A673 (cell line): ENCODE results near the gene RBFOX1. TPM values are rescaled to one million over a fixed set of nuclear protein-coding genes. Genes with fewer than 3 reads are reported as not detected.

Source experiments
- BruUV-seq: library from RNA; stranded (reverse); fragments of 400-500 nt; replicated peaks from 2 replicates; lab custom pipeline; 2021; lab: Mats Ljungman, UMichigan
- CTCF ChIA-PET: fragments of 300-600 bp; sonication (Branson Sonifier 250); formaldehyde crosslinking; loops from one replicate; lab custom pipeline; 2022; ENCODE audit warnings: antibody characterized with exemption; lab: Charles Lee
- POLR2A ChIA-PET: fragments of 300-600 bp; sonication (Branson Sonifier 250); formaldehyde crosslinking; loops from one replicate; lab custom pipeline; 2022; ENCODE audit warnings: antibody characterized with exemption; ENCODE audit not compliant: low non-redundant PET; lab: Charles Lee
- DNase-seq: peaks from one replicate; pipeline ENCODE4 v3.0.0-alpha.2; 2015; ENCODE audit warnings: low spot score
- H3K27ac ChIP-seq: fragments of 200-600 bp; sonication (generic); 2 replicates; pipeline ENCODE4 v1.5.1; 2016; ENCODE audit warnings: mixed run types, low read depth, mild to moderate bottlenecking, mixed read lengths, antibody characterized with exemption, low read length; ENCODE audit not compliant: poor library complexity, severe bottlenecking
- H3K27me3 ChIP-seq: fragments of 200-600 bp; sonication (generic); replicated peaks from 2 replicates; pipeline ENCODE4 v1.6.1; 2017; ENCODE audit warnings: mixed run types, low read depth, mild to moderate bottlenecking, mixed read lengths, antibody characterized with exemption, low read length; ENCODE audit not compliant: insufficient read depth, poor library complexity
- H3K36me3 ChIP-seq: fragments of 200-600 bp; sonication (generic); 2 replicates; pipeline ENCODE4 v1.6.1; 2016; ENCODE audit warnings: mixed run types, mild to moderate bottlenecking, mixed read lengths, antibody characterized with exemption, low read length; ENCODE audit not compliant: insufficient read depth, poor library complexity, severe bottlenecking
- H3K4me1 ChIP-seq: fragments of 200-600 bp; sonication (generic); 2 replicates; pipeline ENCODE4 v1.6.1; 2017; ENCODE audit warnings: mixed run types, mild to moderate bottlenecking, mixed read lengths, antibody characterized with exemption, low read length; ENCODE audit not compliant: insufficient read depth, poor library complexity, severe bottlenecking
- H3K4me3 ChIP-seq: fragments of 200-600 bp; sonication (generic); 2 replicates; pipeline ENCODE4 v1.5.1; 2016; ENCODE audit warnings: low read depth, mixed run types, mild to moderate bottlenecking, mixed read lengths, low read length; ENCODE audit not compliant: poor library complexity, severe bottlenecking
- H3K9me3 ChIP-seq: fragments of 200-600 bp; sonication (generic); 2 replicates; pipeline ENCODE4 v1.6.1; 2016; ENCODE audit warnings: mixed run types, low read depth, mild to moderate bottlenecking, mixed read lengths, antibody characterized with exemption, low read length; ENCODE audit not compliant: poor library complexity, severe bottlenecking
- CTCF ChIP-seq: fragments of 300-800, 200-600 bp; sonication (generic); conservative IDR thresholded peaks from 2 replicates; pipeline ENCODE4 v1.5.1; 2017; ENCODE audit warnings: low read depth, mild to moderate bottlenecking, antibody characterized with exemption, low read length, moderate library complexity, mixed read lengths
- EZH2 ChIP-seq: fragments of 200-600 bp; sonication (generic); IDR thresholded peaks from 2 replicates; pipeline ENCODE4 v1.6.1; 2017; ENCODE audit warnings: borderline replicate concordance, low read depth, mild to moderate bottlenecking, mixed read lengths, antibody characterized with exemption, low read length; ENCODE audit not compliant: poor library complexity, severe bottlenecking
- intact Hi-C: fragments of 100-400 bp; cut with micrococcal nuclease; formaldehyde crosslinking; loops from one replicate; pipeline ENCODE4 v1.10.0; 2022; ENCODE audit not compliant: unreplicated experiment
- total RNA-seq: library from RNA; stranded (reverse); gene quantifications from 2 replicates; pipeline ENCODE4 v1.2.3, GENCODE V29; 2021

RBFOX1 gene
- total RNA-seq, 1 experiment from 2014 or later, result 1.8 TPM

- ChIA-PET POLR2A (no interaction called here), CTCF (no interaction called here)
- H3K4me1 ChIP-seq, result no peaks in the 10 kb centered on the region
- H3K27ac ChIP-seq, result no peak overlapping the region
- no peak overlapping the region for H3K4me3 ChIP-seq
- H3K9me3 ChIP-seq, result no peaks in the 10 kb centered on the region
- DNase-seq, result no peak
- H3K27me3 ChIP-seq, result no peaks in the 10 kb centered on the region
- intact Hi-C loops, result no loop called here
- TF ChIP-seq EZH2 (no peak), CTCF (no peak)
- no peaks in the 10 kb centered on the region for H3K36me3 ChIP-seq
- BruUV-seq, result no TSS peak
Measured at GRCh38 chr16:7373776-7374175, 41.1 kb downstream of the RBFOX1 start.

GRCh38 chr16:7374614-7375174 is 42.0 kb downstream of the RBFOX1 start:
- intact Hi-C loops, result no loop called here
- ChIA-PET CTCF (no interaction called here), POLR2A (no interaction called here)
- no peak for DNase-seq
- H3K27ac ChIP-seq, result no peak overlapping the region
- no TSS peak for BruUV-seq
- H3K9me3 ChIP-seq, result no peaks in the 10 kb centered on the region
- H3K4me1 ChIP-seq, result no peaks in the 10 kb centered on the region
- no peak for TF ChIP-seq CTCF
- no peak for TF ChIP-seq EZH2
- no peak overlapping the region for H3K4me3 ChIP-seq
- no peaks in the 10 kb centered on the region for H3K27me3 ChIP-seq
- no peaks in the 10 kb centered on the region for H3K36me3 ChIP-seq

GRCh38 chr16:7376227-7376626 is 43.6 kb downstream of the RBFOX1 start:
- intact Hi-C loops, result no loop called here
- H3K4me3 ChIP-seq, result no peak overlapping the region
- no peaks in the 10 kb centered on the region for H3K9me3 ChIP-seq
- ChIA-PET POLR2A (no interaction called here), CTCF (no interaction called here)
- TF ChIP-seq EZH2 (no peak), CTCF (no peak)
- H3K27ac ChIP-seq, result no peak overlapping the region
- H3K27me3 ChIP-seq, result no peaks in the 10 kb centered on the region
- no TSS peak for BruUV-seq
- no peak for DNase-seq
- H3K4me1 ChIP-seq, result no peaks in the 10 kb centered on the region
- H3K36me3 ChIP-seq, result no peaks in the 10 kb centered on the region
